Mucosa of rectum (tissue), 2 donors: ENCODE data around the gene ESR1.
"Not testable (repeated sequence)": the region's sequence is repeated elsewhere in the genome, so short reads cannot be mapped to it uniquely, and the experiment has no call there.

ENCODE experiments used
- H3K27ac ChIP-seq, 2 donors: one replicate each; pipeline ENCODE4 v1.7.0; 2013; ENCODE audit warnings: inconsistent platforms in 2 of 2, low read depth in 2 of 2, low read length in 2 of 2
- H3K27me3 ChIP-seq, 2 donors: one replicate each; pipeline ENCODE4 v1.7.0; 2013; ENCODE audit warnings: low read length in 2 of 2; ENCODE audit not compliant: control insufficient read depth in 2 of 2, insufficient read depth in 2 of 2
- H3K36me3 ChIP-seq, 2 donors: one replicate each; pipeline ENCODE4 v1.7.0; 2013; ENCODE audit warnings: low read length in 2 of 2; ENCODE audit not compliant: control insufficient read depth in 2 of 2, insufficient read depth in 2 of 2
- H3K4me1 ChIP-seq, 2 donors: one replicate each; pipeline ENCODE4 v1.7.0; 2013; ENCODE audit warnings: low read length in 2 of 2, mild to moderate bottlenecking in 1 of 2; ENCODE audit not compliant: control insufficient read depth in 2 of 2, insufficient read depth in 2 of 2
- H3K4me3 ChIP-seq, 2 donors: one replicate each; pipeline ENCODE4 v1.7.0; 2013; ENCODE audit warnings: low read length in 2 of 2
- H3K9ac ChIP-seq, 2 donors: one replicate each; pipeline ENCODE4 v1.7.0; 2013; ENCODE audit warnings: low read length in 2 of 2, low read depth in 1 of 2, mild to moderate bottlenecking in 1 of 2
- H3K9me3 ChIP-seq, 2 donors: one replicate each; pipeline ENCODE4 v1.7.0; 2013; ENCODE audit warnings: low read length in 2 of 2; ENCODE audit not compliant: control insufficient read depth in 2 of 2
- donor health status: healthy.
- donor health status: Normal muscosa, but diverticular disease.

The ESR1 gene

GRCh38 chr6:151963001-151963400 lies 155.5 kb downstream of the ESR1 start:
- Histone ChIP-seq H3K4me1 (no peaks in the 10 kb centered on the region), H3K27ac (no peak overlapping the region), H3K4me3 (no peak overlapping the region), H3K36me3 (no peaks in the 10 kb centered on the region), H3K9ac (no peak overlapping the region), H3K27me3 (no peaks in the 10 kb centered on the region), H3K9me3 (no peaks in the 10 kb centered on the region)

DNA sequence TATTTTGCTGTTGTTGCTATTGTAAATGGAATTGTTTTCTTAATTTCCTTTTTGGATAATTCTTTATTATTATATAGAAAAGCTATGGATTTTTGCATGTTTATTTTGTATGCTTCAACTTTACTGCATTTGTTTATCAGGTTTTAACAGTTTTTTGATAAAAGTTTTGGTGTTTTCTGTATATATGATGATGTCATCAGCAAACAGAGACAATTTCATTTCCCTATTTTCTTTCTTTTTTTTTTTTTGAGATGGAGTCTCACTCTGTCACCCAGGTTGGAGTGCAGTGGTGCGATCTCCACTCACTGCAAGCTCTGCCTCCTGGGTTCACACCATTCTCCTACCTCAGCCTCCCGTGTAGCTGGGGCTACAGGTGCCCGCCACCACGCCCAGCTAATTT lies 156.9 kb downstream of the ESR1 start:
- not testable (repeated sequence) for H3K9ac ChIP-seq, H3K4me3 ChIP-seq, H3K9me3 ChIP-seq, H3K4me1 ChIP-seq, H3K36me3 ChIP-seq, H3K27ac ChIP-seq, H3K27me3 ChIP-seq

DNA sequence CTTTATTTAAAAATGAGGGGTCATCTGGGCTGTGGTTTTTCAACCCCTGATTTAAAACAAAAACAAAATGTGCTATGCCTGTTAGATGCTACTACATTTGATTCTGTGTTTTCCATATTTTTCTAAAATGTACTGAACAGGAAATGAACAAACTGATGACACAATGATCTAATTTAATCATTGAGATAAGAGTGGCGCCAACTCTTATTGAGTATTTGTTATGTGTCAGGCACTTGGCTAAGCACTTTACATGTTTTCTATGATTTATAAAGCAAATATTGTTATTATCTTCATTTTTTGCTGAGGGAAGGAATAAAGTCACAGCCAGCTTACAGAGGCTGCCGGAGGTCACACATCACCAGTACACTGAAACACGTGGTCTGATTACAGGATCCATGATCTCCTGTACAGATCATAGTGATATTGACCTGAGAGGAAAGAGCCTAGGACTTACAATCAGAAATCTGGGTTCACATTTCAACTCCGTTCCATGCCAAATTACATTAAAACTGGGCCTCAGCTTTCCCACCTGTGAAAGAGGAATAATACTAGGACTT lies 166.7 kb downstream of the ESR1 start:
- Histone ChIP-seq H3K9ac (no peak overlapping the region), H3K4me3 (no peak overlapping the region), H3K27me3 (no peaks in the 10 kb centered on the region), H3K4me1 (no peaks in the 10 kb centered on the region), H3K27ac (no peak overlapping the region), H3K36me3 (no peaks in the 10 kb centered on the region), H3K9me3 (peaks cover 0 to 3% of the 10 kb centered on the region in 2 donors)

DNA sequence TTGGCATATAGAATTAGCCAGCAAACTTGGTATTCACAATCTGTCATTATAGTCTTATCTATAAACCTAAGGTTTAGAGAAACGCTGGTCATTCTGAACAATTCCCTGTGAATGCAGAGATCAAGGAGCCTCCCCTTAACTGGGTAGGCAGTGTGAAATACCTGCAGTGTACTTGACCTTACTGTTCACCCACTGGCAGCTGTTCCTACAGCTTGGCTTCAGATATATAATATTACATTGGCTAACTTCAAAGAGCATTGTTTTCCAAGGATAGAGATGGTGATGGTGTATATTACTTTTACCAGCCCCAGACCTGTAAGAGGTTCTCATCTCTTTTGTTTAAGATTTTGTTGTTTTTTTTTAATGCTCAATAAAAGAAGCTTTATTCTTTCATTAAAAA lies 168.3 kb downstream of the ESR1 start:
- H3K9me3 ChIP-seq = no peaks in the 10 kb centered on the region
- H3K4me1 ChIP-seq = no peaks in the 10 kb centered on the region
- no peak overlapping the region for H3K27ac ChIP-seq
- no peaks in the 10 kb centered on the region for H3K36me3 ChIP-seq
- H3K4me3 ChIP-seq = no peak overlapping the region
- H3K27me3 ChIP-seq = no peaks in the 10 kb centered on the region
- H3K9ac ChIP-seq = no peak overlapping the region

DNA sequence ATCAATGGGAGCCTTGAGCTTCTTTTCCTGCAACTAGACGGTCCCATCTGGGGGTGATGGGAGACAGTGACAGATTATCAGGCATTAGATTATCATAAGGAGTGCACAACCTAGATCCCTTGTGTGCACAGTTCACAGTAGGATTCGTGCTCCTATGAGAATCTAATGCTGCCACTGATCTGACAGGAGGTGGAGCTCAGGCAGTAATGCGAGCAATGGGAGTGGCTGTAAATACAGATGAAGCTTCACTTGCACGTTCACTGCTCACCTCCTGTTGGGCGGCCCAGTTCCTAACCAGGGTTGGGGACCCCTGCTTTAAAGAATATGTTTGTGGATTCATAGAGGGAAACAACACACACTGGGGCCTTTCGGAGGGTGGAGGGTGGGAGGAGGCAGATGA lies 180.7 kb downstream of the ESR1 start:
- H3K4me3 ChIP-seq, H3K9me3 ChIP-seq, H3K4me1 ChIP-seq, H3K36me3 ChIP-seq, H3K9ac ChIP-seq, H3K27ac ChIP-seq, H3K27me3 ChIP-seq: not testable (repeated sequence)

DNA sequence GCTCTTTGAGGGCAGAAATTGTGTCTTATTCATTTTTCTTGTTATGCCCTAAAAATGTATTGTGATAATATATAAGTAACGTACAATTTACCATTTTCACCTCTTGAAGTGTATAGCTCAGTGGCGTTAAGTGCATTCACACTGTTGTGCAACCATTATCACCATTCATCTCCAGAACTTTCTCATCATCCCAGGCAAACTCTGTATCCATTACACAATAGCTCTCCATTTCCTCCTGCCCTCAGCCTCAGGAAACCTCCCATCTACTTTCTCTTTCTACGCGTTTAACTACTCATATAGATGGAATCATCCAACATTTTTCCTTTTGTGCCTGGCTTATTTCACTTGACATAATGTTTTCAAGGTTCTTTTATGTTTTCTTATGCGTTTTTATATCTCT lies 184.6 kb downstream of the ESR1 start:
- Histone ChIP-seq H3K9me3 (no peaks in the 10 kb centered on the region), H3K36me3 (no peaks in the 10 kb centered on the region), H3K4me1 (no peaks in the 10 kb centered on the region), H3K4me3 (no peak overlapping the region), H3K27me3 (no peaks in the 10 kb centered on the region), H3K27ac (no peak overlapping the region), H3K9ac (no peak overlapping the region)

DNA sequence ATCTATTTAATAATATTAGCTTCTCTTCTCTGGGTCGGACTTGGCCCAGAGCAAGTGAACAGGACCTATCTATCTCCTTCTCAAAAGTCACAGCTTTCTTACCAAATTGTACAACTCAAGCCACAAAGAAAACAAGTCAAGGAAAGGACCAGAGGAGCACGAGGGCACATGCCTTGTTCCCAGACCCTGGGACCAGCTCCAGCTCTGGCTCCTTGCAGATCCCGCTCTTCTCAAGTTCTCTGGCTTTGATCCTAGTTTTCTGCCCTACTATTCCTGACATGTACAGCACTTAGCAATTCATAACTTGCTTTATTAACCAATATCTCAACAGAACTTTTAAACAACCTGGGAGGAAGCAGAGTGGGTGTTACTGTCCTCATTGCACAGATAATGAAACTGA lies 185.9 kb downstream of the ESR1 start:
- Histone ChIP-seq H3K4me3 (no peak overlapping the region), H3K27ac (no peak overlapping the region), H3K9me3 (no peaks in the 10 kb centered on the region), H3K9ac (no peak overlapping the region), H3K27me3 (no peaks in the 10 kb centered on the region), H3K36me3 (no peaks in the 10 kb centered on the region), H3K4me1 (no peaks in the 10 kb centered on the region)

GRCh38 chr6:151998784-151999183 lies 191.3 kb downstream of the ESR1 start:
- no peaks in the 10 kb centered on the region for H3K36me3 ChIP-seq
- H3K27me3 ChIP-seq = no peaks in the 10 kb centered on the region
- H3K9ac ChIP-seq = no peak overlapping the region
- H3K27ac ChIP-seq = no peak overlapping the region
- no peak overlapping the region for H3K4me3 ChIP-seq
- no peaks in the 10 kb centered on the region for H3K4me1 ChIP-seq
- H3K9me3 ChIP-seq = no peaks in the 10 kb centered on the region

- Histone ChIP-seq H3K4me3 (no peak overlapping the region), H3K4me1 (no peaks in the 10 kb centered on the region), H3K27ac (no peak overlapping the region), H3K27me3 (no peaks in the 10 kb centered on the region), H3K36me3 (no peaks in the 10 kb centered on the region), H3K9ac (no peak overlapping the region), H3K9me3 (no peaks in the 10 kb centered on the region)
These were observed 191.7 kb downstream of the ESR1 start for GRCh38 chr6:151999194-151999593.

DNA sequence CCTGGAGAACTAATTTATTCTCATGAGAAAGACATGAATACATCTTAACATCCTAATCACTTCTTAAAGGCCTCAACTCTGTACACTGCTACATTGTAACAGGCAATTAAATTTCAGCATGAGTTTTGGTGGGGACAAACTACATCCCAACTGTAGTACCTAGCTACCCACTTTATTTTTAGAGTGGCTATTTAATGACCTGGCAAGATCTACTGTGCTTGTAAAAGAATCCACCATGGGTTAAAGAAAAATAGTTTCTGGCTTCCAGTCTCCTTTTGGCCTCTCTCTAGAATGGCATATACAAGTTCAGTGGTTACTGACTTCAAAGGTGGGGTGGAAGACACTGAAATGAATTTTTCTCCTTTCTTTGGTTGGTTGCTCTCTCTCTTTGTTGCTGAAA lies 193.9 kb downstream of the ESR1 start:
- Histone ChIP-seq H3K27me3 (no peaks in the 10 kb centered on the region), H3K9me3 (no peaks in the 10 kb centered on the region), H3K36me3 (no peaks in the 10 kb centered on the region), H3K4me1 (no peaks in the 10 kb centered on the region), H3K27ac (no peak overlapping the region), H3K4me3 (no peak overlapping the region), H3K9ac (no peak overlapping the region)

GRCh38 chr6:152002306-152002705 lies 194.8 kb downstream of the ESR1 start:
- Histone ChIP-seq H3K27ac (no peak overlapping the region), H3K9me3 (no peaks in the 10 kb centered on the region), H3K27me3 (no peaks in the 10 kb centered on the region), H3K9ac (no peak overlapping the region), H3K4me3 (no peak overlapping the region), H3K4me1 (no peaks in the 10 kb centered on the region), H3K36me3 (no peaks in the 10 kb centered on the region)
